GM23248 (cell line): ENCODE measurements around the gene RAI14. TPM values are rescaled to one million over a fixed set of nuclear protein-coding genes. Genes with fewer than 3 reads are reported as not detected.
A peak's percentile ranks its signal among the peaks of the same experiment; 100 is the strongest.

Experiments
- DNase-seq: peaks from one replicate; pipeline ENCODE4 v3.0.0-alpha.2; 2015
- H2AFZ ChIP-seq: fragments of 200-600 bp; sonication (generic); 2 replicates; pipeline ENCODE4 v1.6.1; 2016; ENCODE audit warnings: antibody characterized with exemption
- H3F3A ChIP-seq: fragments of 200-600 bp; sonication (generic); 2 replicates; pipeline ENCODE4 v1.6.1; 2016; ENCODE audit warnings: mild to moderate bottlenecking, antibody characterized with exemption, mixed run types; ENCODE audit not compliant: insufficient read depth
- H3K27ac ChIP-seq: fragments of 200-600 bp; sonication (generic); 2 replicates; pipeline ENCODE4 v1.5.1; 2016; ENCODE audit warnings: mild to moderate bottlenecking
- H3K27me3 ChIP-seq: fragments of 200-600 bp; sonication (generic); replicated peaks from 2 replicates; pipeline ENCODE4 v1.6.1; 2016; ENCODE audit warnings: mild to moderate bottlenecking; ENCODE audit not compliant: insufficient read depth
- H3K36me3 ChIP-seq: fragments of 200-600 bp; sonication (generic); 2 replicates; pipeline ENCODE4 v1.6.1; 2016; ENCODE audit warnings: low read depth, mild to moderate bottlenecking
- H3K4me1 ChIP-seq: fragments of 200-600 bp; sonication (generic); 2 replicates; pipeline ENCODE4 v1.6.1; 2016; ENCODE audit warnings: mild to moderate bottlenecking; ENCODE audit not compliant: insufficient read depth
- H3K4me2 ChIP-seq: fragments of 200-600 bp; sonication (generic); one replicate; pipeline ENCODE4 v1.6.1; 2016; ENCODE audit warnings: mild to moderate bottlenecking; ENCODE audit not compliant: unreplicated experiment
- H3K4me3 ChIP-seq: fragments of 200-600 bp; sonication (generic); 2 replicates; pipeline ENCODE4 v1.5.1; 2016; ENCODE audit warnings: mild to moderate bottlenecking
- H3K79me2 ChIP-seq: fragments of 200-600 bp; sonication (generic); 2 replicates; pipeline ENCODE4 v1.6.1; 2016; ENCODE audit warnings: mild to moderate bottlenecking; ENCODE audit not compliant: insufficient read depth
- H3K9ac ChIP-seq: fragments of 200-600 bp; sonication (generic); 2 replicates; pipeline ENCODE4 v1.6.1; 2016; ENCODE audit warnings: mild to moderate bottlenecking
- H3K9me2 ChIP-seq: fragments of 200-600 bp; sonication (generic); 2 replicates; pipeline ENCODE4 v1.6.1; 2016; ENCODE audit warnings: mixed run types, mild to moderate bottlenecking, moderate library complexity; ENCODE audit not compliant: insufficient read depth
- H3K9me3 ChIP-seq: fragments of 200-600 bp; sonication (generic); one replicate; pipeline ENCODE4 v1.6.1; 2017; ENCODE audit warnings: low read depth
- H4K20me1 ChIP-seq: fragments of 200-600 bp; sonication (generic); 2 replicates; pipeline ENCODE4 v1.6.0; 2016; ENCODE audit not compliant: insufficient read depth
- EZH2 ChIP-seq: fragments of 200-600 bp; sonication (generic); IDR thresholded peaks from 2 replicates; pipeline ENCODE4 v1.6.1; 2018; ENCODE audit warnings: antibody characterized with exemption, mild to moderate bottlenecking; ENCODE audit not compliant: insufficient read depth, poor library complexity, severe bottlenecking
- EZH2phosphoT487 ChIP-seq: fragments of 200-600 bp; sonication (generic); IDR thresholded peaks from 2 replicates; pipeline ENCODE4 v1.6.1; 2018; ENCODE audit warnings: antibody characterized with exemption, moderate library complexity, mild to moderate bottlenecking, low read depth; ENCODE audit not compliant: insufficient read depth
- WGBS, 2 experiments: methylation state at CpG; one replicate each; pipeline ENCODE4 v1.1.6; 2015 to 2017; ENCODE audit warnings: low lambda C conversion rate in 2 of 2, low coverage in 1 of 2; ENCODE audit errors: missing lambda C conversion rate in 2 of 2; 5-methylcytosine and 5-hydroxymethylcytosine counted together
- in situ Hi-C: fragments of 300-500 bp; cut with MboI; formaldehyde crosslinking; loops from 2 replicates; pipeline ENCODE4 v1.15.0; 2020
- polyA plus RNA-seq: library from polyadenylated mRNA; unstranded; fragments of >200 nt; fragmentation: Nextera tagmentation; extraction: Ambion mirVana; gene quantifications from 2 replicates; pipeline ENCODE4 v1.2.1, GENCODE V29; 2016
- total RNA-seq: library from RNA; depleted of rRNA; stranded (reverse); fragments of >200 nt; shearing (Covaris generic); gene quantifications from 2 replicates; pipeline ENCODE4 v1.2.3, GENCODE V29; 2014

RAI14 gene
- total and polyA plus RNA-seq, 2 experiments from 2014 or later: 116 to 124 TPM

- WGBS, 2 experiments: 94 to 100% methylated on average over 1 of the region's 1 CpG
- H3K27ac ChIP-seq: no peak overlapping the region
Measured at GRCh38 chr5:34625246-34625645, 30.9 kb upstream of the RAI14 start.

GRCh38 chr5:34626036-34626435 is 30.1 kb upstream of the RAI14 start:
- Histone ChIP-seq H3K27ac (no peak overlapping the region), H3F3A (peaks cover 32% of the 10 kb centered on the region), H3K4me2 (no peak overlapping the region), H3K4me1 (peaks cover 47% of the 10 kb centered on the region), H3K9me3 (no peaks in the 10 kb centered on the region), H4K20me1 (no peaks in the 10 kb centered on the region), H3K4me3 (no peak overlapping the region), H3K79me2 (no peaks in the 10 kb centered on the region), H3K9ac (no peak overlapping the region), H2AFZ (no peak overlapping the region), H3K36me3 (no peaks in the 10 kb centered on the region), H3K9me2 (no peaks in the 10 kb centered on the region), H3K27me3 (no peaks in the 10 kb centered on the region)
- DNase-seq: peak; percentile 82
- in situ Hi-C loops: no loop called here
- TF ChIP-seq EZH2phosphoT487 (no peak), EZH2 (no peak)
- 34 to 46% methylated on average over 6 of the region's 6 CpGs for WGBS, 2 experiments

More at GRCh38 chr5:34625246-34625645, 30.9 kb upstream of the RAI14 start:
- DNase-seq: no peak
- TF ChIP-seq EZH2 (no peak), EZH2phosphoT487 (no peak)
- Histone ChIP-seq H3K4me1 (peaks cover 54% of the 10 kb centered on the region), H3K4me3 (no peak overlapping the region), H3K4me2 (no peak overlapping the region), H3K9me2 (no peaks in the 10 kb centered on the region), H4K20me1 (no peaks in the 10 kb centered on the region), H3K9me3 (no peaks in the 10 kb centered on the region), H3K79me2 (no peaks in the 10 kb centered on the region), H3K36me3 (no peaks in the 10 kb centered on the region), H3K9ac (no peak overlapping the region), H3F3A (peaks cover 34% of the 10 kb centered on the region), H3K27me3 (no peaks in the 10 kb centered on the region), H2AFZ (no peak overlapping the region)
- in situ Hi-C loops: no loop called here

- Histone ChIP-seq H3K27ac (no peak overlapping the region), H3K27me3 (no peaks in the 10 kb centered on the region), H3K79me2 (no peaks in the 10 kb centered on the region), H3K4me1 (peaks cover 40% of the 10 kb centered on the region), H2AFZ (no peak overlapping the region), H3F3A (peaks cover 25% of the 10 kb centered on the region), H3K4me3 (no peak overlapping the region), H3K4me2 (no peak overlapping the region), H3K9me2 (no peaks in the 10 kb centered on the region), H4K20me1 (no peaks in the 10 kb centered on the region), H3K36me3 (no peaks in the 10 kb centered on the region), H3K9ac (no peak overlapping the region), H3K9me3 (no peaks in the 10 kb centered on the region)
- 77 to 96% methylated on average over 4 to 5 of the region's 5 CpGs for WGBS, 2 experiments
- TF ChIP-seq EZH2phosphoT487: no peak
- no peak for TF ChIP-seq EZH2
- no peak for DNase-seq
- in situ Hi-C loops: no loop called here
Measured at GRCh38 chr5:34626751-34627150, 29.4 kb upstream of the RAI14 start.

GRCh38 chr5:34627794-34628193 is 28.3 kb upstream of the RAI14 start:
- no peaks in the 10 kb centered on the region for H3K9me2 ChIP-seq
- in situ Hi-C loops: no loop called here
- H4K20me1 ChIP-seq: no peaks in the 10 kb centered on the region
- peak; percentile 76 for DNase-seq
- 0 to 5% methylated on average over 1 of the region's 1 CpG for WGBS, 2 experiments
- TF ChIP-seq EZH2: no peak
- TF ChIP-seq EZH2phosphoT487: no peak
- H3K4me2 ChIP-seq: peak overlapping the region; percentile 46
- peak overlapping the region; percentile 59 for H3K27ac ChIP-seq
- peak overlapping the region; percentile 26 for H2AFZ ChIP-seq
- no peaks in the 10 kb centered on the region for H3K9me3 ChIP-seq
- peak overlapping the region; percentile 31; the same call in 1 of the 2 replicates for H3K9ac ChIP-seq
- H3K4me1 ChIP-seq: peaks cover 30% of the 10 kb centered on the region
- no peaks in the 10 kb centered on the region for H3K36me3 ChIP-seq
- 0 out of 2 replicates have a peak overlapping the region, but pooled peaks have one; percentile 12 for H3K4me3 ChIP-seq
- H3F3A ChIP-seq: peaks cover 14% of the 10 kb centered on the region; the same call in 1 of the 2 replicates
- H3K79me2 ChIP-seq: no peaks in the 10 kb centered on the region
- H3K27me3 ChIP-seq: no peaks in the 10 kb centered on the region
